ENCODE data around the gene DCC.
"Not testable (repeated sequence)": the region's sequence is repeated elsewhere in the genome, so short reads cannot be mapped to it uniquely, and the experiment has no call there.

The DCC gene

GRCh38 chr18:53408271-53408670, 1068.3 kb downstream of the DCC start:
- no peak for DNase-seq (ENCODE audit: low read depth)

DNA sequence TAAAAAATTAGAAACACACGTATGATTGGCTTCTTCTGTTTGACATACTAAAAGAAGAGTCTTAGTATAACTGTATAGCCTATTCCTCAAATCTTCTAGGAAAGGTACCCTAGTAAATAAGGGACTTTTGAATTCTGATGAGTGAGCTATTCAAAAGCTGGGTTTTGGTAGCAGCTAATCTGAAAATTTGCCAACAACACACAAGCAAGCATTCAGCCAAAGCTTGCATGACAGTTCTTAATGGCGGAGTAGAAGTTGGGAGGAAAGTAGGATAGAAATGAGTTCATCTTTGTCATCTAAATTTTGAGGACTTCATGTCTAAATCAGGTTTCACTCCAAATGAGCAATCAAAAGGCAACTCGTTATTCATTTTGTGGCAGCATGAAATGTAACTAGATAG, 1071.5 kb downstream of the DCC start:
- no peak for DNase-seq (ENCODE audit: low read depth)

- no peak for DNase-seq (ENCODE audit: low read depth)
Measured at GRCh38 chr18:53417003-53417402, 1077.0 kb downstream of the DCC start.

DNA sequence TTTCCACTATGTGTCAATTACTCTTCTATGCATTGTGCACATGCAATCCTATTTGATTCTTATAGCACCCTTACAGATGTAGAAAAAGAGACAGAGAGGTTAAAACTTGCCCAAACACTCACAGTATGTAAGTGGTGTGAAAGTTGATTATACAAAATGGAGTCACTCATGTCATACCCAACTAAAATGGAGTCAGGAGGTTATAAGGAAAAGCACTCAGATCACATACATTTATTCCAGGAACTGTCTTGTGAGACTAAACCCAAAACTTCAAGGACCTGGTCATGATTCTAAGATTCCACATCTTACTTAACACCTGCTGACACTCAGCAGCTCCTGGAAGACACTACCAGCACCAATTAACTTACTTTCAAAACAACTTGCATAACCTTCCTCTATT, 1081.9 kb downstream of the DCC start:
- no peak for DNase-seq (ENCODE audit: low read depth)

- no peak for DNase-seq (ENCODE audit: low read depth)
Measured at GRCh38 chr18:53422896-53423295, 1082.9 kb downstream of the DCC start.

- DNase-seq (ENCODE audit: low read depth) = no peak
Measured at GRCh38 chr18:53426666-53427184, 1086.7 kb downstream of the DCC start.

DNA sequence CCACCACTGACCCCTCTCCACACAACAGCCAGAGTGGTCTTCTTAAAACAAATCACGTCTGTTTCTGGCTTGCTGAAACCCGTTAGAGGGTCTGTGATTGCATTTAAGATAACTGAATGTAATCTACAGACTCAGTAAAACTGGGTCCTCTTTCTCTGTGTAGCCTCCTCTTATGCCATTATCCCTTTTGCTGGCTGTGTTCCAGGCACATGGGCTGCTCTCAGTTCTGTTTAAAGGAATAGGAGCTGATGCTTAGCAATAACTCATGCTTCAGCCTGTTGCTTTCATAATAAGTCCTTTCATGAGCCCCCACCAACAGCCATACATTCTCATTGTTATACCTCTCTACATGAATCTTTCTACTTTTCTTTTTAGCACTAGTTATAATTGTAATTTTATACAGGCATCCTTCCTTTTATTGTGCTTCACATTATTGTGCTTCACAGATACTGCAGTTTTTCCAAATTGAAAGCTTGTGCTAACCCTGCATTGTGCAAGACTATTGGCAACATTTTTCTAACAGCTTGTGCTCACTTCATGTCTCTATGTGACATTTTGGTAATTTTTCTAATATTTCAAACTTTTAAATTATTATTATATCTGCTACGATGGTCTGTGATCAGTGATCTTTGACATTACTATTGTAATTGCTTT, 1101.9 kb downstream of the DCC start:
- DNase-seq (ENCODE audit: low read depth) = no peak

GRCh38 chr18:53442415-53442783, 1102.4 kb downstream of the DCC start:
- DNase-seq (ENCODE audit: low read depth) = no peak

DNA sequence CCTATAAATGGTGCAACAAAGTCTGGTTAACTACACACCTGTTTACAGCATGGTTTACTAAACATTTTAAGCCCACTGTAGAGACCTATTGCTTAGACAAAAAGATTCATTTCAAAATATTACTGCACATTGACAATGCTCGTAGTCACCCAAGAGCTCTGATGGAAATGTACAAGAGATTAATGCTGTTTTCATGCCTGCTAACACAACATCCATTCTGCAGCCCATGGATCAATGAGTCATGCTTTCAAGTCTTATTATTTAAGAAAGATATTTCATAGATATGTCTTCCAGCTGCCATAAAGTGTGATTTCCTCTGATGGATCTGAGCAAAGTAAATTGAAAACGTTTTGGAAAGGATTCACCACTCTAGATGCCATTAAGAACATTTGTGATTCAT, 1103.3 kb downstream of the DCC start:
- DNase-seq (ENCODE audit: low read depth) = no peak

DNA sequence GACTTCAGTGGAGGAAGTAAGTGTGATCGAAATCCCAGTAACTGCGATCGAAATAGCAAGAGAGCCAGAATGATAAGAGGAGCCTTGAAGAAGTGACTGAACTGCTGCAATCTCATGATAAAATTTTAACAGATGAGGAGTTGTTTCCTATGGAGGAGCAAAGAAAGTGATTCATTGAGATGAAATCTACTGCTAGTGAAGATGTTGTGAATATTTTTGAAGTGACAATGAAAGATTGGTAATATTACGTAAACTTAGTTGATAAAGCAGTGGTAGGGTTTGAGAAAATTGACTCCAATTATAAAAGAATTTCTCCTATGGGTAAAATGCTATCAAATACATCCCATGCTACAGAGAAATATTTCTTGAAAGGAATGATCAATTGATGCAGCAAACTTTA, 1103.8 kb downstream of the DCC start:
- no peak for DNase-seq (ENCODE audit: low read depth)

DNA sequence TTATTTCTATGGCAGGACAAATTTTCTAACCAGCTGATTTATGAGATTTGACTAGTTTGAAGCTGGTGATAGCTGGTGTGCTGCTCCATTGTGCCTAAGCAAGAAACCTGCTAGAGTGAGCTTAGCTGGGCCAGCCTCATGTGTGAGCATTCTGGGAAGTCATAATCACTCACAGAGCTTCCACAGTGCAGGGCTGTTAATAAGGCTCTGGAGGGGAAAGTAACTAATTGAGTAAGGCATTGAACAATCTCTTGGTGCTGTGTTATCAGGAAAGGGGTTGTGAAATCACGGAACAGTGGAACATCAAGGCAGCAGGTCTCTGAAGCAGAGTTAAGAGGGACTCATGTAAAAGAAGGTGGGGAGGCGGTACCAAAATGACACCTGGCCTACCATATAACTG, 1111.9 kb downstream of the DCC start:
- no peak for DNase-seq (ENCODE audit: low read depth)

DNA sequence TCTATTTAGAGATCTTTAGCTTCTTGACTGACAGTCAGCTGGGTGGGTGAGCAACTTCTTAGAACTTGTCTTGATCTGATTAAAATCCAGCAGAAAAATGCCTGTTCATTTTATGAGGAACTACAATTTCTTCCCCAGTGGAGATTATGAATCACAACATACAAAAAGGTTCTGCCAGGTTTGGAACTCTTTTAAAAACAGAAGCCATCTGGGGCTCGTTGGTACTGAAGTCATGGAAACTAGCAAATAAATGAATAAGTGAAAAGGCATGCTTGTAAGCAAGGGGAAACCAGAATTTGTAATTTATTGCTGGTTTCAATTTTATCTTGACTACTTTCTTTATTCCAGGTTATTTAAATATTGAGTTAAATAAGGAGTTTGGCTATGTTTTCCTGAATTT, 1117.1 kb downstream of the DCC start:
- no peak for DNase-seq (ENCODE audit: low read depth)

- DNase-seq (ENCODE audit: low read depth) = no peak
Measured at GRCh38 chr18:53458268-53458667, 1118.3 kb downstream of the DCC start.

GRCh38 chr18:53458944-53459580, 1119.1 kb downstream of the DCC start:
- DNase-seq (ENCODE audit: low read depth) = no peak

DNA sequence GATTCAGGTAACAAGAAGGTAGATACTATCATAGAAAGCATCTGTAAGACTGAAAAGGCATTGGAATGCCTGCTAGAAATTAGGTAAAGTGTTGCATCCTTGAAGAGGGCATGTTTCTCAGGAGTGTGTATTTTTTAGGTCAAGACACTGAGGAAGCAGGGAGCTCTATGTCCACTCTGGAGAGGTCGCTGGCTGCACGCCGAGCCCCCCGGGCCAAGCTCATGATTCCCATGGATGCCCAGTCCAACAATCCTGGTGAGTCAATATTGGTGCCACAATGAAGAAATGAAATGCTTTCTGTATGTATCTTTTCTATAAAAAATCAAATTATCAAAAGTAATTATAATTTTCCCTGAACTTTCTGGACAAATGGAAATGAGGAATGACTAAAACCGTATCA, 1127.8 kb downstream of the DCC start:
- no peak for DNase-seq (ENCODE audit: low read depth)

DNA sequence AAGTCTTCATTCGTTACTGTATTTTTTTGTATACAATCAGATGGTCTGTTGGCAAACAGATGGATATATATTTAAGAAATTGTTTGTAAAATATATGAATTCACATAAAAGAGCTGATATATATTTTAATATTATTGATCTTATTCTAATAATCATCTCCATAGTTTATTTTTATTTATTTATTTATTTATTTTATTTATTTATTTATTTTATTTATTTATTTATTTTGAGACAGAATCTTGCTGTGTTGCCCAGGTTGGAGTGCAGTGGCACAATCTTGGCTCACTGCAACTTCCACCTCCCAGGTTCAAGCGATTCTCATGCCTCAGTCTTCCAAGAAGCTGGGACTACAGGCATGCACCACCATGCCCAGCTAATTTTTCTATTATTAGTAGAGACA, 1128.2 kb downstream of the DCC start:
- DNase-seq (ENCODE audit: low read depth) = not testable (repeated sequence)

DNA sequence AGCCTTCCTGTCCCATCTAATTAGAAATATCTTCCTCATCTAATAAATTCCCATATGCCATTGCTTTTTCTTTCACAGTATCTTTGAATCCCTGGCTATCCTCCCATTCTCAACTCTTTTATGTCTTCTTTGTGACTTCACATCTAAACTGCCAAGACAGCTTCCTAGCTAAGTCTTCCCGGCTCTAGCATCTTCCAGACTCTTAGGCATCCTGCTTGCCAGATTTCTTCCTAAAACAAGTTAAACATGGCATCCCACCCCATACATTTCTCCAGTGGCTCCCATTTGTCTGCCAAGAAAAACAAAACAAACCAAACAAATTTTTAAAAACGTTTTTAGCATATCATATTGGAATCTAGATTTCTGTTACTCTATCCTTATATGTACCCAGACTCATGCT, 1132.5 kb downstream of the DCC start:
- DNase-seq (ENCODE audit: low read depth) = no peak

DNA sequence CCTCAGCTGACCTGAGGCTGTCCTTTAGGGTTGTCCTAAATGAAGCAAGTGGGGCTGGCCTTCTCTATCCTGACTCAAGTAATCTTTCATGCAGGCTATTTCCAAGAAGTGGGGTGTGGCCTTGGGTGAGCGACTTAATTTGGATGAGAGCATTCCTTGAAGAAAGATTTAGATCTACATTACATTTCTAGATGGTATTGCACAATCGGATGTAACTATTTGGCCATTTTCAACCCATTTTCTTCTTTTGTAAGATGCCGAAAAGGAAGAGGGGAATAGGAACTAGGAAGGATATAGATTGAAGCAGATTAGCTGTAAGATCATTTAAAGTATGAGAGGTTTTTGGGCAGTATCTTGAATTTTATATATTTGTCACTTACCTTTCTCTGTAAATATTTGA, 1138.2 kb downstream of the DCC start:
- DNase-seq (ENCODE audit: low read depth) = no peak

DNA sequence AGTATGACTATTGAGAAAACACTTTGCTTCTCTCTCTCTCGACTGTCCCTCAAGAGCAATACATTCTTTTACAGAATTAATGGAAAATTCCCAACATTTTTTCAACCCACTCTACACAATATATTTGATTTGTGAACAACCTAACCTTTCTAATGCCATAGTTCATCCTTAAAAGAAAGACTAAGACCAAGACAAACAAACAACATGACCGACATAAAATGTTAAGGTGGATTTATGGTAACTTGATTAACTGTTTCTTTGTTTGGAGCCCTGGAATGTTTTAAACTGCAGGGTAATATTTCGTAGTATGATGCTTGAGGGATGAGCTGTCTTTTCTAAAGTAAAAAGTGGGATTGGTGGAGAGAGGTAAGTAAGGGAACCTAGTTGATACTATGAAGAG, 1146.3 kb downstream of the DCC start:
- DNase-seq (ENCODE audit: low read depth) = no peak

GRCh38 chr18:53489266-53489665, 1149.3 kb downstream of the DCC start:
- no peak for DNase-seq (ENCODE audit: low read depth)

DNA sequence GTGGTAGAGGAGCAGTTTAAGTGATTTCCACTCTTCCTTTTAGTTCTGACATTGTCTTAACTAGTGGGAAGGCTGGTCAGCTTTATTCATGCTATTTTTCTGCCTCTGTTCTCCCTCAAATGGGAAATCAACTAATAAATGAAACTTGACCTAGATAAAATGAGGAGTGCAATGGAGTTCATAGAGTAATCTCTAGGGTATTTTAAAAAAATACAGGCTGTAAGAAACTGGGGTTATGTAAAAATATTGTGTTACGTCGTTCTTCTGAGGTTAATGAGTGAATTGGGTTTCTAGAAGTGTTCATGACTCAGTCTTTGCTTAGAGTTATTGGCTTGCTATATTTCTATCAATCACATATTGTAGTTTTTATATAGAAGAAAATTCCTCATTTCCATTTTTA, 1150.0 kb downstream of the DCC start:
- DNase-seq (ENCODE audit: low read depth) = no peak

DNA sequence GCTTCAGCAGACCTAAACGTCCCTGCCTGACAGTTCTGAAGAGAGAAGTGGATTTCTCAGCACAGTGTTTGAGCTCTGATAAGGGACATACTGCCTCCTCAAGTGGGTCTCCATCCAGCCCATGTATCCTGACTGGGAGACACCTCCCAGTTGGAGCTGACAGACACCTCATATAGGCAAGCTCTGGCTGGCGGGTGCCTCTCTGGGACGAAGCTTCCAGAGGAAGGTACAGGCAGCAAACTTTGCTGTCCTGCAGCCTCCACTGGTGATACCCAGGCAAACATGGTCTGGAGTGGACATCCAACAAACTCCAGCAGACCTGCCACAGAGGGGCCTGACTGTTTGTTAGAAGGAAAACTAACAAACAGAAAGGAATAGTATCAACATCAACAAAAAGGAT, 1156.0 kb downstream of the DCC start:
- no peak for DNase-seq (ENCODE audit: low read depth)

GRCh38 chr18:53503914-53504441, 1164.0 kb downstream of the DCC start:
- no peak for DNase-seq (ENCODE audit: low read depth)

- DNase-seq (ENCODE audit: low read depth) = no peak
Measured at GRCh38 chr18:53508529-53508928, 1168.5 kb downstream of the DCC start.
